A673 (cell line): Measurements from ENCODE around the gene KDM6B. TPM values are rescaled to one million over a fixed set of nuclear protein-coding genes. Genes with fewer than 3 reads are reported as not detected.
"Not testable (repeated sequence)": the region's sequence is repeated elsewhere in the genome, so short reads cannot be mapped to it uniquely, and the experiment has no call there.

ENCODE experiments used
- BruUV-seq: library from RNA; stranded (reverse); fragments of 400-500 nt; replicated peaks from 2 replicates; lab custom pipeline; 2021; lab: Mats Ljungman, UMichigan
- CTCF ChIA-PET: fragments of 300-600 bp; sonication (Branson Sonifier 250); formaldehyde crosslinking; loops from one replicate; lab custom pipeline; 2022; ENCODE audit warnings: antibody characterized with exemption; lab: Charles Lee
- POLR2A ChIA-PET: fragments of 300-600 bp; sonication (Branson Sonifier 250); formaldehyde crosslinking; loops from one replicate; lab custom pipeline; 2022; ENCODE audit warnings: antibody characterized with exemption; ENCODE audit not compliant: low non-redundant PET; lab: Charles Lee
- DNase-seq: peaks from one replicate; pipeline ENCODE4 v3.0.0-alpha.2; 2015; ENCODE audit warnings: low spot score
- H3K27ac ChIP-seq: fragments of 200-600 bp; sonication (generic); 2 replicates; pipeline ENCODE4 v1.5.1; 2016; ENCODE audit warnings: mixed run types, low read depth, mild to moderate bottlenecking, mixed read lengths, antibody characterized with exemption, low read length; ENCODE audit not compliant: poor library complexity, severe bottlenecking
- H3K27me3 ChIP-seq: fragments of 200-600 bp; sonication (generic); replicated peaks from 2 replicates; pipeline ENCODE4 v1.6.1; 2017; ENCODE audit warnings: mixed run types, low read depth, mild to moderate bottlenecking, mixed read lengths, antibody characterized with exemption, low read length; ENCODE audit not compliant: insufficient read depth, poor library complexity
- H3K36me3 ChIP-seq: fragments of 200-600 bp; sonication (generic); 2 replicates; pipeline ENCODE4 v1.6.1; 2016; ENCODE audit warnings: mixed run types, mild to moderate bottlenecking, mixed read lengths, antibody characterized with exemption, low read length; ENCODE audit not compliant: insufficient read depth, poor library complexity, severe bottlenecking
- H3K4me1 ChIP-seq: fragments of 200-600 bp; sonication (generic); 2 replicates; pipeline ENCODE4 v1.6.1; 2017; ENCODE audit warnings: mixed run types, mild to moderate bottlenecking, mixed read lengths, antibody characterized with exemption, low read length; ENCODE audit not compliant: insufficient read depth, poor library complexity, severe bottlenecking
- H3K4me3 ChIP-seq: fragments of 200-600 bp; sonication (generic); 2 replicates; pipeline ENCODE4 v1.5.1; 2016; ENCODE audit warnings: low read depth, mixed run types, mild to moderate bottlenecking, mixed read lengths, low read length; ENCODE audit not compliant: poor library complexity, severe bottlenecking
- H3K9me3 ChIP-seq: fragments of 200-600 bp; sonication (generic); 2 replicates; pipeline ENCODE4 v1.6.1; 2016; ENCODE audit warnings: mixed run types, low read depth, mild to moderate bottlenecking, mixed read lengths, antibody characterized with exemption, low read length; ENCODE audit not compliant: poor library complexity, severe bottlenecking
- EZH2 ChIP-seq: fragments of 200-600 bp; sonication (generic); IDR thresholded peaks from 2 replicates; pipeline ENCODE4 v1.6.1; 2017; ENCODE audit warnings: borderline replicate concordance, low read depth, mild to moderate bottlenecking, mixed read lengths, antibody characterized with exemption, low read length; ENCODE audit not compliant: poor library complexity, severe bottlenecking
- intact Hi-C: fragments of 100-400 bp; cut with micrococcal nuclease; formaldehyde crosslinking; loops from one replicate; pipeline ENCODE4 v1.10.0; 2022; ENCODE audit not compliant: unreplicated experiment
- total RNA-seq: library from RNA; stranded (reverse); gene quantifications from 2 replicates; pipeline ENCODE4 v1.2.3, GENCODE V29; 2021
- TF ChIP-seq, protein P1 (sequence below): fragments of 300-800, 200-600 bp; sonication (generic); conservative IDR thresholded peaks from 2 replicates; pipeline ENCODE4 v1.5.1; 2017; ENCODE audit warnings: low read depth, mild to moderate bottlenecking, antibody characterized with exemption, low read length, moderate library complexity, mixed read lengths

The KDM6B gene
- total RNA-seq, 1 experiment from 2014 or later, result 46.8 TPM

DNA sequence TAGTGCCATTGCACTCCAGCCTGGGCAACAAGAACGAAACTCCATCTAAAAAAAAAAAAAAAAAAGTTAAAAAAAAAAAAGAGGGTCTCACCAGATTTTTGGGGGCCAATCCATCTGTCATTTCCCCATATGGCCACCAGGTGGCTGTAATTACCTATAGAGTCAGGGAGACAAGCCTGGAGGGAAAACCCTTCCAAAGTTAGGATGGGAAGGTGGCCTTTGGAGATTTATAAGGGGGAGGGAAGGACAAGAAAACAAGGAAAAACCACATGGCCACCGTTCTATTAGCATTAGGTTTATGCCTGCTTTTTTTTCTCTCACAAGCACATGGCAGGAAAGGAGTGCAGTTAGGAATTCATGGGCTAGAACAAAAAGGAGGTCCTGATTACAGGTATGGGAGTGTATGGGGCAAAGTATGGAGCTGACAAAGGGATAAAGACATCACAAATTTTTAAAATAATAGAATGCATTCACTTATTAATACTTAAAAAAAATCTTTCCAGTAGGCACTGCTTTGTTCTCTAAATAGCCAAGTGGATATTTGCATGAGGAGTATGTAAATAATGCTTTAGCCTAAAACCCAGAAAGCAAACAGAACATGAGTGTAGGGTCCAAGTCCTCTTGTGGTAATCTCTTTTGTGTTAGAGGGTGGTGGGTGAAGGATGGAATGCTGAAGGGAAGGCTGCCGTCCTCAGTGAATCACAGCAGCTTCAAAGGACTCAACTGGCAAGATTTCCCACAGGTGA is 28.8 kb downstream of the KDM6B start:
- no peak overlapping the region for H3K4me3 ChIP-seq
- CTCF ChIA-PET, result interaction anchor here (0.7 to 1.4 kb wide), 5 partner anchors 28 to 256 kb away, joined by 3 to 11 read pairs (median 6); no protein-coding TSS in a partner anchor
- BruUV-seq, result no TSS peak
- H3K27me3 ChIP-seq, result no peaks in the 10 kb centered on the region
- POLR2A ChIA-PET, result no interaction called here
- H3K36me3 ChIP-seq, result no peaks in the 10 kb centered on the region
- no peak overlapping the region for H3K27ac ChIP-seq
- no peak for TF ChIP-seq EZH2
- TF ChIP-seq, protein P1, sequence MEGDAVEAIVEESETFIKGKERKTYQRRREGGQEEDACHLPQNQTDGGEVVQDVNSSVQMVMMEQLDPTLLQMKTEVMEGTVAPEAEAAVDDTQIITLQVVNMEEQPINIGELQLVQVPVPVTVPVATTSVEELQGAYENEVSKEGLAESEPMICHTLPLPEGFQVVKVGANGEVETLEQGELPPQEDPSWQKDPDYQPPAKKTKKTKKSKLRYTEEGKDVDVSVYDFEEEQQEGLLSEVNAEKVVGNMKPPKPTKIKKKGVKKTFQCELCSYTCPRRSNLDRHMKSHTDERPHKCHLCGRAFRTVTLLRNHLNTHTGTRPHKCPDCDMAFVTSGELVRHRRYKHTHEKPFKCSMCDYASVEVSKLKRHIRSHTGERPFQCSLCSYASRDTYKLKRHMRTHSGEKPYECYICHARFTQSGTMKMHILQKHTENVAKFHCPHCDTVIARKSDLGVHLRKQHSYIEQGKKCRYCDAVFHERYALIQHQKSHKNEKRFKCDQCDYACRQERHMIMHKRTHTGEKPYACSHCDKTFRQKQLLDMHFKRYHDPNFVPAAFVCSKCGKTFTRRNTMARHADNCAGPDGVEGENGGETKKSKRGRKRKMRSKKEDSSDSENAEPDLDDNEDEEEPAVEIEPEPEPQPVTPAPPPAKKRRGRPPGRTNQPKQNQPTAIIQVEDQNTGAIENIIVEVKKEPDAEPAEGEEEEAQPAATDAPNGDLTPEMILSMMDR, result peak; percentile 74
- intact Hi-C loops, result loop anchor here (1.0 to 5.0 kb wide), 4 partner anchors 34 to 194 kb away; no protein-coding TSS in a partner anchor
- peak; percentile 80 for DNase-seq
- peaks cover 12% of the 10 kb centered on the region for H3K4me1 ChIP-seq
- no peaks in the 10 kb centered on the region for H3K9me3 ChIP-seq

DNA sequence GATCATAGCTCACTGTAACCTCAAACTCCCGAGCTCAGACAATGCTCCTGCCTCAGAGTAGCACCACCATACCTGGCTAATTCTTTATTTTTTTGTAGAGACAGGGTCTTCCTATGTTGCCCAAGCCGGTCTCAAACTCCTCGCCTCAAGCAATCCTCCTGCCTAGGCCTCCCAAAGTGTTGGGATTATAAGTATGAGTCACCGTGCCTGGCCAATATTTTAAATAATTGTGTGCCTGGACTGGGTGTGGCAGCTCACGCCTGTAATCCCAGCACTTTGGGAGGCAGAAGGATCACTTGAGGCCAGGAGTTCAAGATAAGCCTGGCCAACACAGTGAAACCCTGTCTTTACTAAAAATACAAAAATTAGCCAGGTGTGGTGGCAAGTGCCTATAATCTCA is 30.4 kb downstream of the KDM6B start:
- H3K27ac ChIP-seq, BruUV-seq, H3K9me3 ChIP-seq, DNase-seq, H3K4me1 ChIP-seq, H3K36me3 ChIP-seq, H3K4me3 ChIP-seq, POLR2A ChIA-PET, H3K27me3 ChIP-seq, CTCF ChIA-PET: not testable (repeated sequence)
- intact Hi-C loops, result loop anchor here (5.0 kb wide), 2 partner anchors 33 to 193 kb away; no protein-coding TSS in a partner anchor

DNA sequence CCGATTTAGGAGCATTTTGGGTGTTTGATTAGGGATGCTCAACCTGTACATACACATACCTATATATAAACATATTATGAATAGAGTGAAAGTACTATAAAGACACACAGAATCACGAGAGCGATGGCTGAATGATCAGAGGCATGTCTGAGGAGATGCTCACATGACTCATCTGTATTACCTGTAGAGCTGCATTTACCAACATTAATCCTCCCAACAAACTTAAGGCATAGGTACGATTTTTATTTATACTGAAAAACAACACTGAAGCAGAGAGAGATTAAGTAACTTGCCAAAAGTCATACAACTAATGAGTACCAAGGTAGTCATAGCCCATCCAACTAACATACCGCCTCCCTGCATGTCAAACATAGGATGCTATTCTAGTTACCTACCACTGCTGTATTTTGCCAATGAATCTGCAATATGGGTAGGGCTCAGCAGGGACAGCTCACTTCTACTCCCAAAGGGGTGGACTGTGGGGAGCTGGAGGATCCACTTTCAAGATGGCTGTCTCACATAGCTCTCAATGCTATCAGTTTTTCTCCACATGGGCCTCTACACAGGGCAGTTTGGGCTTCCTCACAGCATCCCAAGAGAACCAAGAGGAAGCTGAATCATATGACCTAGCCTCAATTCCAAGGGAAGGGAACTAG is 31.1 kb downstream of the KDM6B start:
- BruUV-seq, result no TSS peak
- H3K9me3 ChIP-seq, result no peaks in the 10 kb centered on the region
- H3K27me3 ChIP-seq, result no peaks in the 10 kb centered on the region
- intact Hi-C loops, result loop anchor here (5.0 kb wide), 2 partner anchors 32 to 192 kb away; no protein-coding TSS in a partner anchor
- H3K36me3 ChIP-seq, result no peaks in the 10 kb centered on the region
- DNase-seq, result no peak
- H3K4me3 ChIP-seq, result no peak overlapping the region
- TF ChIP-seq EZH2, result no peak
- TF ChIP-seq, protein P1, result no peak
- ChIA-PET CTCF (interaction anchor here (0.6 kb wide), 2 partner anchors 14 to 33 kb away, joined by 3 to 4 read pairs; no protein-coding TSS in a partner anchor), POLR2A (interaction anchor here (0.6 kb wide), 1 partner anchor 241 kb away, joined by 19 read pairs; no protein-coding TSS in a partner anchor)
- H3K4me1 ChIP-seq, result peaks cover 4% of the 10 kb centered on the region
- no peak overlapping the region for H3K27ac ChIP-seq
